IMR-90 (cell line): ENCODE data around the gene MYH11. TPM values are rescaled to one million over a fixed set of nuclear protein-coding genes. Genes with fewer than 3 reads are reported as not detected.

Experiments used
- ATAC-seq: fragments of 200-7000 bp; cut with Tn5 transposase; 2 replicates; pipeline ENCODE4 v1.9.1; 2020; ENCODE audit warnings: low read depth, mild to moderate bottlenecking, moderate library complexity
- BruUV-seq: library from RNA; stranded (reverse); fragments of 400-500 nt; replicated peaks from 2 replicates; lab custom pipeline; 2021; lab: Mats Ljungman, UMichigan
- CTCF ChIA-PET: fragments of 300-600 bp; formaldehyde crosslinking; extraction: SDS; loops from one replicate; lab custom pipeline; 2021; ENCODE audit warnings: antibody characterized with exemption; lab: Yijun Ruan, JAX
- POLR2A ChIA-PET: fragments of 300-600 bp; sonication (Branson Sonifier 250); formaldehyde crosslinking; loops from one replicate; lab custom pipeline; 2022; ENCODE audit warnings: antibody characterized with exemption; ENCODE audit not compliant: unreplicated experiment; lab: Charles Lee
- DNase-seq: peaks from one replicate; pipeline ENCODE4 v3.0.0; 2013
- H2AFZ ChIP-seq: replicated peaks from 2 replicates; pipeline ENCODE3; 2013; ENCODE audit warnings: low read length, mild to moderate bottlenecking; ENCODE audit not compliant: poor library complexity
- H2AK5ac ChIP-seq: 2 replicates; pipeline ENCODE4 v1.6.1; 2013; ENCODE audit warnings: low read depth, low read length, inconsistent platforms
- H2AK9ac ChIP-seq: replicated peaks from 2 replicates; pipeline ENCODE3; 2013; ENCODE audit warnings: mild to moderate bottlenecking, low read depth, low read length, moderate library complexity; ENCODE audit not compliant: poor library complexity
- H2BK120ac ChIP-seq: 2 replicates; pipeline ENCODE4 v1.6.1; 2013; ENCODE audit warnings: low read depth, low read length, inconsistent platforms
- H2BK15ac ChIP-seq: 3 replicates; pipeline ENCODE4 v1.6.1; 2013; ENCODE audit warnings: low read depth, low read length, inconsistent platforms
- H2BK20ac ChIP-seq: 2 replicates; pipeline ENCODE4 v1.6.1; 2013; ENCODE audit warnings: low read depth, mild to moderate bottlenecking, inconsistent platforms, low read length, moderate library complexity
- H2BK5ac ChIP-seq: 2 replicates; pipeline ENCODE4 v1.6.1; 2013; ENCODE audit warnings: mild to moderate bottlenecking, low read depth, low read length, inconsistent platforms; ENCODE audit not compliant: poor library complexity, severe bottlenecking
- H3K14ac ChIP-seq: replicated peaks from 2 replicates; pipeline ENCODE4 v1.6.1; 2013; ENCODE audit warnings: low read depth, low read length, inconsistent platforms
- H3K18ac ChIP-seq: 2 replicates; pipeline ENCODE4 v1.6.1; 2013; ENCODE audit warnings: low read depth, low read length, control low read depth
- H3K23ac ChIP-seq: 2 replicates; pipeline ENCODE4 v1.6.1; 2013; ENCODE audit warnings: low read depth, low read length, inconsistent platforms
- H3K27ac ChIP-seq: 2 replicates; pipeline ENCODE4 v1.5.1; 2013; ENCODE audit warnings: mild to moderate bottlenecking, control low read depth, low read length; ENCODE audit not compliant: insufficient read depth
- H3K27me3 ChIP-seq: 2 replicates; pipeline ENCODE4 v1.6.1; 2013; ENCODE audit warnings: low read length; ENCODE audit not compliant: control insufficient read depth, insufficient read depth
- H3K36me3 ChIP-seq: 2 replicates; pipeline ENCODE4 v1.6.1; 2013; ENCODE audit warnings: low read length, mixed read lengths; ENCODE audit not compliant: control insufficient read depth, insufficient read depth
- H3K4ac ChIP-seq: 2 replicates; pipeline ENCODE4 v1.6.1; 2013; ENCODE audit warnings: low read depth, low read length, inconsistent platforms
- H3K4me1 ChIP-seq: 2 replicates; pipeline ENCODE4 v1.6.1; 2013; ENCODE audit warnings: low read length, mixed read lengths; ENCODE audit not compliant: control insufficient read depth, insufficient read depth
- H3K4me2 ChIP-seq: 2 replicates; pipeline ENCODE4 v1.6.1; 2013; ENCODE audit warnings: low read depth, mild to moderate bottlenecking, control low read depth, low read length, moderate library complexity
- H3K4me3 ChIP-seq: 2 replicates; pipeline ENCODE4 v1.5.1; 2013; ENCODE audit warnings: low read depth, mild to moderate bottlenecking, control low read depth, low read length, moderate library complexity; ENCODE audit not compliant: insufficient read depth
- H3K56ac ChIP-seq: 2 replicates; pipeline ENCODE4 v1.6.1; 2013; ENCODE audit warnings: low read length, inconsistent platforms; ENCODE audit not compliant: insufficient read depth; ENCODE audit errors: extremely low read depth
- H3K79me1 ChIP-seq, 2 experiments: 2 replicates each; pipeline ENCODE4 v1.6.1; 2013; ENCODE audit warnings: low read length in 2 of 2, inconsistent platforms in 1 of 2, low read depth in 1 of 2
- H3K9ac ChIP-seq: 2 replicates; pipeline ENCODE4 v1.6.1; 2013; ENCODE audit warnings: low read depth, low read length, control low read depth
- H3K9me1 ChIP-seq: 2 replicates; pipeline ENCODE4 v1.6.1; 2013; ENCODE audit warnings: low read length, inconsistent platforms; ENCODE audit not compliant: insufficient read depth
- H3K9me3 ChIP-seq: 2 replicates; pipeline ENCODE4 v1.6.1; 2013; ENCODE audit warnings: low read length; ENCODE audit not compliant: control insufficient read depth, insufficient read depth
- H4K20me1 ChIP-seq: 2 replicates; pipeline ENCODE4 v1.6.1; 2013; ENCODE audit warnings: low read length, inconsistent platforms; ENCODE audit not compliant: insufficient read depth
- H4K5ac ChIP-seq: 2 replicates; pipeline ENCODE4 v1.6.1; 2013; ENCODE audit warnings: mild to moderate bottlenecking, low read depth, low read length, control low read depth
- H4K8ac ChIP-seq, 2 experiments: 2 replicates each; pipeline ENCODE4 v1.6.1; 2013; ENCODE audit warnings: low read depth in 2 of 2, low read length in 2 of 2, control low read depth in 1 of 2, inconsistent platforms in 1 of 2
- H4K91ac ChIP-seq: 2 replicates; pipeline ENCODE4 v1.6.1; 2013; ENCODE audit warnings: low read depth, low read length, inconsistent platforms; ENCODE audit not compliant: insufficient read depth
- CEBPB ChIP-seq: IDR thresholded peaks from 2 replicates; pipeline ENCODE4 v1.6.1; 2012; ENCODE audit warnings: low read depth, low read length, improper control_type of control experiment
- MAFK ChIP-seq: IDR thresholded peaks from 2 replicates; pipeline ENCODE4 v1.6.1; 2012; ENCODE audit warnings: low read depth, low read length, improper control_type of control experiment
- MAZ ChIP-seq: IDR thresholded peaks from 2 replicates; pipeline ENCODE4 v1.6.1; 2012; ENCODE audit warnings: low read depth, mild to moderate bottlenecking, low read length, improper control_type of control experiment, moderate library complexity, borderline replicate concordance
- MXI1 ChIP-seq: IDR thresholded peaks from 2 replicates; pipeline ENCODE4 v1.6.1; 2012; ENCODE audit warnings: low read depth, mild to moderate bottlenecking, low read length, moderate library complexity, borderline replicate concordance
- NFE2L2 ChIP-seq: fragments of 150-350 bp; IDR thresholded peaks from 2 replicates; pipeline ENCODE4 v1.6.1; 2016; ENCODE audit warnings: low read depth, mild to moderate bottlenecking, low read length
- RCOR1 ChIP-seq: IDR thresholded peaks from 2 replicates; pipeline ENCODE4 v1.6.1; 2012; ENCODE audit warnings: mild to moderate bottlenecking, low read length, improper control_type of control experiment; ENCODE audit not compliant: insufficient replicate concordance
- RFX5 ChIP-seq: IDR thresholded peaks from 2 replicates; pipeline ENCODE4 v1.8.0; 2012; ENCODE audit warnings: low read depth, mild to moderate bottlenecking, low read length, moderate library complexity
- USF2 ChIP-seq: fragments of 150-350 bp; IDR thresholded peaks from 2 replicates; pipeline ENCODE4 v1.6.1; 2017; ENCODE audit warnings: mild to moderate bottlenecking, antibody characterized with exemption, low read length, low read depth
- WGBS, 2 experiments: methylation state at CpG; one replicate each; pipeline versions ENCODE4 v1.1.5 to v1.1.7; 2013; ENCODE audit warnings: missing lambda C conversion rate in 2 of 2; ENCODE audit not compliant: insufficient read length in 1 of 2; ENCODE audit errors: extremely low coverage in 2 of 2; 5-methylcytosine and 5-hydroxymethylcytosine counted together
- dilution Hi-C: fragments of 300-500 bp; cut with HindIII; formaldehyde crosslinking; loops from one replicate; pipeline ENCODE4 v1.14.3; 2018; ENCODE audit warnings: low sequenced_read_pairs; ENCODE audit not compliant: unreplicated experiment
- in situ Hi-C: fragments of 300-500 bp; cut with MboI; formaldehyde crosslinking; loops from 3 replicates; pipeline ENCODE4 v1.14.3; 2019; ENCODE audit warnings: low sequenced_read_pairs, inconsistent platforms, mixed read lengths
- intact Hi-C: fragments of 100-400 bp; cut with micrococcal nuclease; formaldehyde crosslinking; loops from 2 replicates; pipeline ENCODE4 v1.10.0; 2022
- polyA plus RNA-seq, 3 experiments: library from polyadenylated mRNA; depleted of rRNA; stranded (reverse); fragments of >200 nt; gene quantifications; 2 replicates each; pipeline ENCODE4 v1.2.3, GENCODE V29; 2012; ENCODE audit warnings: low replicate concordance in 1 of 3
- total RNA-seq: library from RNA; depleted of rRNA; stranded (reverse); fragments of >200 nt; gene quantifications from 2 replicates; pipeline ENCODE4 v1.2.3, GENCODE V29; 2012

Gene MYH11
- total and polyA plus RNA-seq, 2 of the 4 experiments (the other 2 are of a cell fraction), result under 0.01 to 0.12 TPM

- no peak overlapping the region for H3K14ac ChIP-seq
- H3K79me1 ChIP-seq, result no peaks in the 10 kb centered on the region
- no peaks in the 10 kb centered on the region for H4K20me1 ChIP-seq
- dilution Hi-C loops (no loop called here), intact Hi-C loops (no loop called here), in situ Hi-C loops (no loop called here)
- H3K56ac ChIP-seq, result no peak overlapping the region
- DNase-seq (no peak), ATAC-seq (no peak)
- H3K36me3 ChIP-seq, result no peaks in the 10 kb centered on the region
- no peak overlapping the region for H4K8ac ChIP-seq
- H2AK9ac ChIP-seq, result no peak overlapping the region
- H3K4me1 ChIP-seq, result no peaks in the 10 kb centered on the region
- H4K5ac ChIP-seq, result no peak overlapping the region
- no peaks in the 10 kb centered on the region for H3K9me3 ChIP-seq
- no peak overlapping the region for H3K27ac ChIP-seq
- no peaks in the 10 kb centered on the region for H3K27me3 ChIP-seq
- no peak overlapping the region for H3K23ac ChIP-seq
- no peak overlapping the region for H3K9ac ChIP-seq
- TF ChIP-seq MAZ (no peak), RCOR1 (no peak), USF2 (no peak), RFX5 (no peak), CEBPB (peak; percentile 29; the same call in 1 of the 2 replicates), MXI1 (no peak), MAFK (no peak), NFE2L2 (no peak)
- no peak overlapping the region for H2BK20ac ChIP-seq
- CTCF ChIA-PET, result interaction anchor here (0.8 kb wide), 1 partner anchor 434 kb away, joined by 3 read pairs; no protein-coding TSS in a partner anchor
- no peak overlapping the region for H3K4ac ChIP-seq
- H2AK5ac ChIP-seq, result no peak overlapping the region; the same call in 1 of the 2 replicates
- no peak overlapping the region for H2BK5ac ChIP-seq
- no peak overlapping the region for H2BK120ac ChIP-seq
- H2BK15ac ChIP-seq, result no peak overlapping the region
- H3K9me1 ChIP-seq, result no peaks in the 10 kb centered on the region
- H4K91ac ChIP-seq, result no peak overlapping the region
- BruUV-seq, result no TSS peak
- no peak overlapping the region for H3K18ac ChIP-seq
- H3K4me2 ChIP-seq, result no peak overlapping the region
- H2AFZ ChIP-seq, result no peak overlapping the region
- WGBS, 2 experiments, result 93% methylated on average over 3 of the region's 12 CpGs; no CpG with 5 or more reads in 1 of the 2 experiments
- H3K4me3 ChIP-seq, result no peak overlapping the region
- POLR2A ChIA-PET, result no interaction called here
Measured at GRCh38 chr16:15752717-15753488, 103.9 kb downstream of the MYH11 start.
